H9 (cell line): ENCODE data around the gene DDT. TPM values are rescaled to one million over a fixed set of nuclear protein-coding genes. Genes with fewer than 3 reads are reported as not detected.
"Not testable (repeated sequence)": the region's sequence is repeated elsewhere in the genome, so short reads cannot be mapped to it uniquely, and the experiment has no call there.

Source experiments
- DNase-seq: peaks from one replicate; pipeline ENCODE4 v3.0.0-alpha.2; 2017
- H2AFZ ChIP-seq: one replicate; pipeline ENCODE4 v1.6.1; 2013; ENCODE audit warnings: mild to moderate bottlenecking, low read length, control low read depth, moderate library complexity
- H2AK5ac ChIP-seq: 2 replicates; pipeline ENCODE4 v1.6.1; 2013; ENCODE audit warnings: low read length, control low read depth, mixed read lengths; ENCODE audit not compliant: insufficient read length
- H2BK120ac ChIP-seq: one replicate; pipeline ENCODE4 v1.6.1; 2013; ENCODE audit warnings: low read depth, mild to moderate bottlenecking, low read length, control low read depth, inconsistent platforms; ENCODE audit not compliant: poor library complexity, severe bottlenecking
- H2BK12ac ChIP-seq: 2 replicates; pipeline ENCODE4 v1.6.1; 2013; ENCODE audit warnings: low read length, control low read depth, mixed read lengths, low read depth; ENCODE audit not compliant: insufficient read length
- H2BK15ac ChIP-seq: 2 replicates; pipeline ENCODE4 v1.6.1; 2013; ENCODE audit warnings: low read depth, low read length, control low read depth
- H2BK20ac ChIP-seq: one replicate; pipeline ENCODE4 v1.6.1; 2013; ENCODE audit warnings: low read depth, mild to moderate bottlenecking, low read length, control low read depth, inconsistent platforms; ENCODE audit not compliant: poor library complexity, severe bottlenecking
- H2BK5ac ChIP-seq: 2 replicates; pipeline ENCODE4 v1.6.1; 2013; ENCODE audit warnings: low read length, control low read depth, mixed read lengths; ENCODE audit not compliant: insufficient read length
- H3K14ac ChIP-seq: 2 replicates; pipeline ENCODE4 v1.6.1; 2013; ENCODE audit warnings: low read length, control low read depth; ENCODE audit not compliant: insufficient read depth
- H3K18ac ChIP-seq: 2 replicates; pipeline ENCODE4 v1.6.1; 2013; ENCODE audit warnings: low read depth, mild to moderate bottlenecking, mixed read lengths, low read length, control low read depth; ENCODE audit not compliant: insufficient read length
- H3K23ac ChIP-seq: 2 replicates; pipeline ENCODE4 v1.6.1; 2013; ENCODE audit warnings: low read length, control low read depth, mixed read lengths, low read depth; ENCODE audit not compliant: insufficient read length
- H3K23me2 ChIP-seq: 2 replicates; pipeline ENCODE4 v1.6.1; 2013; ENCODE audit warnings: low read depth, mild to moderate bottlenecking, mixed read lengths, low read length, control low read depth; ENCODE audit not compliant: insufficient read length, poor library complexity, severe bottlenecking
- H3K27ac ChIP-seq: 2 replicates; pipeline ENCODE4 v1.5.1; 2013; ENCODE audit warnings: low read length, control low read depth, mixed read lengths, low read depth; ENCODE audit not compliant: insufficient read length
- H3K27me3 ChIP-seq: 2 replicates; pipeline ENCODE4 v1.6.1; 2013; ENCODE audit warnings: low read length, control low read depth, inconsistent platforms; ENCODE audit not compliant: insufficient read depth
- H3K4ac ChIP-seq: 2 replicates; pipeline ENCODE4 v1.6.1; 2013; ENCODE audit warnings: low read depth, mild to moderate bottlenecking, control low read depth, inconsistent platforms, low read length, moderate library complexity
- H3K4me1 ChIP-seq: 2 replicates; pipeline ENCODE4 v1.6.1; 2013; ENCODE audit warnings: low read length, control low read depth, inconsistent platforms; ENCODE audit not compliant: insufficient read depth
- H3K4me2 ChIP-seq: 2 replicates; pipeline ENCODE4 v1.6.1; 2013; ENCODE audit warnings: low read length, control low read depth, mixed read lengths; ENCODE audit not compliant: insufficient read length, insufficient read depth
- H3K56ac ChIP-seq: 2 replicates; pipeline ENCODE4 v1.6.1; 2013; ENCODE audit warnings: low read depth, mild to moderate bottlenecking, mixed read lengths, low read length, control low read depth; ENCODE audit not compliant: insufficient read length
- H3K79me1 ChIP-seq: 2 replicates; pipeline ENCODE4 v1.6.1; 2013; ENCODE audit warnings: low read depth, mild to moderate bottlenecking, moderate library complexity, low read length, control low read depth, inconsistent platforms; ENCODE audit not compliant: insufficient read depth, poor library complexity, severe bottlenecking
- H3K79me2 ChIP-seq: 2 replicates; pipeline ENCODE4 v1.6.1; 2013; ENCODE audit warnings: low read length, control low read depth, inconsistent platforms; ENCODE audit not compliant: insufficient read depth
- H3K9ac ChIP-seq: 2 replicates; pipeline ENCODE4 v1.6.1; 2013; ENCODE audit warnings: low read length, control low read depth, mixed read lengths; ENCODE audit not compliant: insufficient read length; ENCODE audit errors: extremely low read depth
- H3K9me3 ChIP-seq: one replicate; pipeline ENCODE4 v1.6.1; 2013; ENCODE audit warnings: low read depth, low read length, inconsistent platforms; ENCODE audit not compliant: control insufficient read depth
- H3T11ph ChIP-seq: one replicate; pipeline ENCODE4 v1.6.1; 2013; ENCODE audit warnings: mild to moderate bottlenecking, low read length, control low read depth, inconsistent platforms
- H4K20me1 ChIP-seq: one replicate; pipeline ENCODE4 v1.6.1; 2013; ENCODE audit not compliant: control insufficient read depth, insufficient read length, insufficient read depth
- H4K5ac ChIP-seq: 2 replicates; pipeline ENCODE4 v1.6.1; 2013; ENCODE audit warnings: low read depth, mild to moderate bottlenecking, mixed read lengths, low read length, control low read depth; ENCODE audit not compliant: insufficient read length
- H4K8ac ChIP-seq: replicated peaks from 2 replicates; pipeline ENCODE4 v1.6.1; 2013; ENCODE audit warnings: low read length, control low read depth, mixed read lengths, low read depth; ENCODE audit not compliant: insufficient read length
- H4K91ac ChIP-seq: 2 replicates; pipeline ENCODE4 v1.6.1; 2013; ENCODE audit warnings: low read depth, mild to moderate bottlenecking, moderate library complexity, mixed read lengths, low read length, control low read depth; ENCODE audit not compliant: insufficient read length
- H3K27ac Mint-ChIP-seq, 3 experiments: 2 replicates in 2 of 3; 3 replicates in 1 of 3; pipeline ENCODE4 v1.8.0; 2020 to 2021; ENCODE audit warnings: mixed read lengths in 3 of 3, mild to moderate bottlenecking in 1 of 3, moderate library complexity in 1 of 3
- H3K27me3 Mint-ChIP-seq: 2 replicates; pipeline ENCODE4 v1.8.0; 2021; ENCODE audit warnings: low read depth, mild to moderate bottlenecking, moderate library complexity, mixed read lengths
- H3K36me3 Mint-ChIP-seq, 3 experiments: 2 replicates in 2 of 3; 3 replicates in 1 of 3; pipeline ENCODE4 v1.8.0; 2020 to 2021; ENCODE audit warnings: low read depth in 3 of 3, mixed read lengths in 3 of 3; ENCODE audit not compliant: insufficient read depth in 1 of 3
- H3K4me1 Mint-ChIP-seq, 2 experiments: 2 replicates each; pipeline ENCODE4 v1.8.0; 2020; ENCODE audit warnings: mixed read lengths in 2 of 2
- H3K4me3 Mint-ChIP-seq, 2 experiments: 2 replicates in 1 of 2; 3 replicates in 1 of 2; pipeline ENCODE4 v1.8.0; 2020 to 2021; ENCODE audit warnings: mild to moderate bottlenecking in 2 of 2, mixed read lengths in 2 of 2, moderate library complexity in 1 of 2
- H3K9me3 Mint-ChIP-seq, 2 experiments: 2 replicates in 1 of 2; 3 replicates in 1 of 2; pipeline ENCODE4 v1.8.0; 2020; ENCODE audit warnings: mild to moderate bottlenecking in 2 of 2, mixed read lengths in 2 of 2, moderate library complexity in 1 of 2
- WGBS: extraction: QIAGEN DNeasy Blood & Tissue Kit; methylation state at CpG from one replicate; pipeline ENCODE4 v1.1.7; 2013; ENCODE audit warnings: missing lambda C conversion rate, low lambda C conversion rate, mixed read lengths; ENCODE audit not compliant: insufficient read length; ENCODE audit errors: extremely low coverage; 5-methylcytosine and 5-hydroxymethylcytosine counted together
- total RNA-seq: library from RNA; stranded (reverse); gene quantifications from 2 replicates; pipeline ENCODE4 v1.2.1, GENCODE V29; 2021

DDT gene
- total RNA-seq, 1 experiment from 2014 or later = 185 TPM

- H4K8ac ChIP-seq, H3K27ac Mint-ChIP-seq, H3K27me3 ChIP-seq, H2AK5ac ChIP-seq, H3K4me2 ChIP-seq, H3K79me1 ChIP-seq, H3T11ph ChIP-seq, H3K4me1 ChIP-seq, H2BK5ac ChIP-seq, H3K79me2 ChIP-seq, H4K5ac ChIP-seq, H3K9me3 Mint-ChIP-seq, H3K23ac ChIP-seq, H3K9me3 ChIP-seq, H4K91ac ChIP-seq, H2AFZ ChIP-seq, DNase-seq, H3K4me1 Mint-ChIP-seq, H3K18ac ChIP-seq, H3K23me2 ChIP-seq, H2BK15ac ChIP-seq, H3K27me3 Mint-ChIP-seq, H3K9ac ChIP-seq, H2BK20ac ChIP-seq, H4K20me1 ChIP-seq, H2BK12ac ChIP-seq, H3K56ac ChIP-seq, H3K4me3 Mint-ChIP-seq, H2BK120ac ChIP-seq, H3K14ac ChIP-seq, H3K27ac ChIP-seq, H3K4ac ChIP-seq: not testable (repeated sequence)
- peaks cover 21 to 22% (median 21%) of the 10 kb centered on the region in 3 experiments for H3K36me3 Mint-ChIP-seq
- no CpG with 5 or more reads among the region's 18 CpGs for WGBS
Observed at GRCh38 chr22:23966094-23966493, 8.1 kb downstream of the DDT start.

- H3K23me2 ChIP-seq, H2AFZ ChIP-seq, H3K27ac Mint-ChIP-seq, H2AK5ac ChIP-seq, H2BK5ac ChIP-seq, H3K27me3 Mint-ChIP-seq, H3K27me3 ChIP-seq, H3K79me1 ChIP-seq, H3K56ac ChIP-seq, H3K14ac ChIP-seq, H4K91ac ChIP-seq, H2BK15ac ChIP-seq, H2BK12ac ChIP-seq, H2BK120ac ChIP-seq, H3K36me3 Mint-ChIP-seq, H3K4me3 Mint-ChIP-seq, H3K18ac ChIP-seq, H2BK20ac ChIP-seq, H3K27ac ChIP-seq, DNase-seq, H3K79me2 ChIP-seq, H3K9me3 ChIP-seq, H3K4me1 Mint-ChIP-seq, H3K9ac ChIP-seq, H3K4ac ChIP-seq, H3K4me2 ChIP-seq, H4K8ac ChIP-seq, H3T11ph ChIP-seq, H4K5ac ChIP-seq, H3K23ac ChIP-seq, H3K9me3 Mint-ChIP-seq, H4K20me1 ChIP-seq, H3K4me1 ChIP-seq: not testable (repeated sequence)
- WGBS = no CpG with 5 or more reads among the region's 43 CpGs
Observed at GRCh38 chr22:23961084-23961771, 13.0 kb downstream of the DDT start, which contains the start of gene GSTT2B. Gene GSTT2B, minus strand, starts transcription at chr22:23961195. Its CDS starts 64 bp downstream, at chr22:23961131.
